Measurements from ENCODE around the gene ADCY4.

The ADCY4 gene

GRCh38 chr14:24271134-24271833 lies 63.6 kb downstream of the ADCY4 start, which contains the start of gene RABGGTA:
TSS of gene RABGGTA (minus strand) at chr14:24271597. CDS start at chr14:24271115, 482 bp downstream.
- peak; percentile 51 for DNase-seq

GRCh38 chr14:24270537-24271133 lies 64.2 kb downstream of the ADCY4 start:
- DNase-seq = no peak

- DNase-seq = no peak
Measured at GRCh38 chr14:24269910-24270536, 64.8 kb downstream of the ADCY4 start.

- DNase-seq = no peak
Measured at GRCh38 chr14:24269368-24269767, 65.5 kb downstream of the ADCY4 start.
